Panc1 (cell line): ENCODE data around the gene BRI3BP. TPM values are rescaled to one million over a fixed set of nuclear protein-coding genes. Genes with fewer than 3 reads are reported as not detected.

ENCODE experiments used
- ATAC-seq: fragments of 200-7000 bp; cut with Tn5 transposase; 2 replicates; pipeline ENCODE4 v1.9.1; 2020; ENCODE audit warnings: mild to moderate bottlenecking, moderate library complexity
- BruUV-seq: library from RNA; stranded (reverse); fragments of 400-500 nt; replicated peaks from 2 replicates; lab custom pipeline; 2021; lab: Mats Ljungman, UMichigan
- CTCF ChIA-PET: fragments of 300-600 bp; sonication (Branson Sonifier 250); formaldehyde crosslinking; loops from one replicate; lab custom pipeline; 2022; ENCODE audit warnings: antibody characterized with exemption; lab: Charles Lee
- POLR2A ChIA-PET: fragments of 300-600 bp; sonication (Branson Sonifier 250); formaldehyde crosslinking; loops from one replicate; lab custom pipeline; 2022; ENCODE audit warnings: antibody characterized with exemption; lab: Charles Lee
- DNase-seq: peaks from one replicate; pipeline ENCODE4 v3.0.0-alpha.2; 2010; ENCODE audit warnings: low read depth, low spot score
- H3K27ac ChIP-seq: 2 replicates; pipeline ENCODE4 v1.5.1; 2011; ENCODE audit warnings: mild to moderate bottlenecking, low read length, inconsistent platforms
- H3K27me3 ChIP-seq: fragments of 200-500 bp; sonication (Bioruptor generic); 2 replicates; pipeline ENCODE4 v1.6.0; 2014; ENCODE audit warnings: low read length, inconsistent platforms; ENCODE audit not compliant: control insufficient read depth, insufficient read depth
- H3K36me3 ChIP-seq: fragments of 200-500 bp; sonication (Bioruptor generic); 2 replicates; pipeline ENCODE4 v1.5.1; 2014; ENCODE audit warnings: inconsistent platforms, mild to moderate bottlenecking, low read length, moderate library complexity; ENCODE audit not compliant: control insufficient read depth, insufficient read depth
- H3K4me1 ChIP-seq: 2 replicates; pipeline ENCODE4 v1.5.1; 2011; ENCODE audit warnings: inconsistent platforms, mild to moderate bottlenecking, low read length, moderate library complexity; ENCODE audit not compliant: control insufficient read depth, insufficient read depth
- H3K4me3 ChIP-seq, 2 experiments: 2 replicates each; pipeline ENCODE4 v1.5.1; 2011 to 2012; ENCODE audit warnings: low read depth in 2 of 2, low read length in 2 of 2, mild to moderate bottlenecking in 2 of 2, inconsistent platforms in 1 of 2, moderate library complexity in 1 of 2
- H3K9me3 ChIP-seq: fragments of 200-500 bp; sonication (Bioruptor generic); 2 replicates; pipeline ENCODE4 v1.5.1; 2014; ENCODE audit warnings: low read depth, mild to moderate bottlenecking, inconsistent platforms, low read length, moderate library complexity; ENCODE audit not compliant: control insufficient read depth, insufficient read depth
- CTCF ChIP-seq: fragments of 450-650 bp; IDR thresholded peaks from 2 replicates; pipeline ENCODE4 v1.5.1; 2017; ENCODE audit warnings: mild to moderate bottlenecking
- POLR2AphosphoS5 ChIP-seq: IDR thresholded peaks from 2 replicates; pipeline ENCODE4 v1.6.1; 2012; ENCODE audit warnings: mild to moderate bottlenecking, low read depth, low read length, moderate library complexity
- REST ChIP-seq, 2 experiments: IDR thresholded peaks; 2 replicates each; pipeline ENCODE4 v1.6.1; 2011 to 2012; ENCODE audit warnings: low read depth in 2 of 2, control low read depth in 1 of 2, low read length in 1 of 2, mild to moderate bottlenecking in 1 of 2, moderate library complexity in 1 of 2; ENCODE audit not compliant: insufficient read depth in 1 of 2
- SIN3A ChIP-seq: IDR thresholded peaks from 2 replicates; pipeline ENCODE4 v1.6.1; 2012; ENCODE audit warnings: low read depth, mild to moderate bottlenecking, low read length, moderate library complexity, borderline replicate concordance; ENCODE audit not compliant: insufficient read depth
- TCF7L2 ChIP-seq: IDR thresholded peaks from 2 replicates; pipeline ENCODE4 v1.6.1; 2011; ENCODE audit warnings: mild to moderate bottlenecking, low read depth, low read length, inconsistent platforms
- in situ Hi-C: cut with HindIII; loops from 2 replicates; pipeline ENCODE4 v1.10.0; 2016; ENCODE audit warnings: low sequenced_read_pairs, low pct_unique_long_range_greater_than_20kb
- intact Hi-C: fragments of 100-400 bp; cut with micrococcal nuclease; formaldehyde crosslinking; loops from one replicate; pipeline ENCODE4 v1.10.0; 2022; ENCODE audit not compliant: unreplicated experiment
- total RNA-seq: library from RNA; stranded (reverse); gene quantifications from one replicate; pipeline ENCODE4 v1.2.1, GENCODE V29; 2021; ENCODE audit not compliant: unreplicated experiment

Gene BRI3BP
- total RNA-seq, 1 experiment from 2014 or later: 35.1 TPM

GRCh38 chr12:124952801-124953200 lies 40.6 kb upstream of the BRI3BP start:
- no TSS peak for BruUV-seq
- in situ Hi-C loops: no loop called here
- POLR2A ChIA-PET: no interaction called here

GRCh38 chr12:124953689-124954405 lies 39.6 kb upstream of the BRI3BP start:
- ChIA-PET POLR2A (no interaction called here), CTCF (no interaction called here)
- H3K4me3 ChIP-seq: no peak overlapping the region
- no TSS peak for BruUV-seq
- in situ Hi-C loops: no loop called here
- H3K4me1 ChIP-seq: no peaks in the 10 kb centered on the region
- ATAC-seq: no peak
- intact Hi-C loops: no loop called here
- no peaks in the 10 kb centered on the region for H3K9me3 ChIP-seq
- no peak overlapping the region for H3K27ac ChIP-seq
- H3K36me3 ChIP-seq: peaks cover 8% of the 10 kb centered on the region; the same call in 1 of the 2 replicates
- TF ChIP-seq POLR2AphosphoS5 (no peak), REST (IDR thresholded peaks at IDR 0.05; ENCODE audit: insufficient read depth in 1 of 2, low read depth in 2 of 2, low read length in 1 of 2) (no peak), SIN3A (no peak), CTCF (no peak), TCF7L2 (no peak)
- no peak for DNase-seq
- no peaks in the 10 kb centered on the region for H3K27me3 ChIP-seq

More at GRCh38 chr12:124952801-124953200, 40.6 kb upstream of the BRI3BP start:
- no peaks in the 10 kb centered on the region for H3K4me1 ChIP-seq
- no peaks in the 10 kb centered on the region for H3K9me3 ChIP-seq
- no peak overlapping the region for H3K27ac ChIP-seq
- no peaks in the 10 kb centered on the region for H3K27me3 ChIP-seq
- H3K36me3 ChIP-seq: peaks cover 8% of the 10 kb centered on the region; the same call in 1 of the 2 replicates
- no peak for ATAC-seq
- CTCF ChIA-PET: no interaction called here
- intact Hi-C loops: no loop called here
- TF ChIP-seq SIN3A (no peak), TCF7L2 (no peak), REST (IDR thresholded peaks at IDR 0.05; ENCODE audit: insufficient read depth in 1 of 2, low read depth in 2 of 2, low read length in 1 of 2) (no peak), CTCF (no peak)
- no peak overlapping the region for H3K4me3 ChIP-seq
- no peak for DNase-seq
